Measurements from ENCODE around the gene PNKD. TPM values are rescaled to one million over a fixed set of nuclear protein-coding genes. Genes with fewer than 3 reads are reported as not detected.

PNKD gene
- total and polyA plus RNA-seq, 10 of the 15 experiments (the other 5 are each of a cell fraction or from before 2014, with no cell fraction given) = 27.2 to 106 (median 61.3) TPM

- POLR2A ChIA-PET = no interaction called here
- Histone ChIP-seq H3K4me1 (ENCODE audit: control insufficient read depth, insufficient read depth, low read length) (peaks cover 34% of the 10 kb centered on the region), H3K79me2 (ENCODE audit: control insufficient read depth, insufficient read depth, low read length) (no peaks in the 10 kb centered on the region), H3K4me2 (ENCODE audit: control insufficient read depth, insufficient read depth) (no peak overlapping the region), H3K27ac (ENCODE audit: control insufficient read depth, insufficient read depth) (no peak overlapping the region), H3K27me3 (replicated peaks in 1 of 2; ENCODE audit: control insufficient read depth in 2 of 2, insufficient read depth in 2 of 2, low read length in 1 of 2) (no peaks in the 10 kb centered on the region), H4K20me1 (ENCODE audit: control insufficient read depth, insufficient read depth) (no peaks in the 10 kb centered on the region), H3K36me3 (ENCODE audit: control insufficient read depth in 2 of 2, insufficient read depth in 2 of 2, low read length in 1 of 2) (peaks cover 6 to 14% of the 10 kb centered on the region in 2 experiments), H3K9ac (ENCODE audit: control insufficient read depth, insufficient read depth, low read length) (no peak overlapping the region), H3K4me3 (no peak overlapping the region), H2AFZ (ENCODE audit: control insufficient read depth, low read depth, low read length) (no peak overlapping the region), H3K9me3 (replicated peaks; ENCODE audit: control insufficient read depth, insufficient read depth, low read length) (no peaks in the 10 kb centered on the region)
- TF ChIP-seq MEF2A (IDR thresholded peaks at IDR 0.05; ENCODE audit: insufficient read depth, low read depth, low read length) (no peak), FOXM1 (IDR thresholded peaks at IDR 0.05; ENCODE audit: low read depth, low read length) (no peak), ASH2L (IDR thresholded peaks at IDR 0.05; ENCODE audit: borderline replicate concordance, low read depth) (no peak), SUZ12 (IDR thresholded peaks at IDR 0.05; ENCODE audit: unreplicated experiment) (no peak), MYB (IDR thresholded peaks at IDR 0.05; ENCODE audit: borderline replicate concordance, low read depth, low read length) (no peak), MYC (IDR thresholded peaks at IDR 0.05; ENCODE audit: insufficient read depth, insufficient read length, insufficient replicate concordance, low read length, severe bottlenecking) (no peak), BACH1 (IDR thresholded peaks at IDR 0.05; ENCODE audit: borderline replicate concordance) (no peak), HDAC2 (IDR thresholded peaks at IDR 0.05) (no peak), EED (IDR thresholded peaks at IDR 0.05; ENCODE audit: low read depth) (no peak), ATF7 (IDR thresholded peaks at IDR 0.05; ENCODE audit: low read depth) (no peak), JUND (IDR thresholded peaks at IDR 0.05; ENCODE audit: low read depth, low read length) (no peak), KAT2A (conservative IDR thresholded peaks at IDR 0.05; ENCODE audit: control insufficient read depth, low read depth, low read length) (no peak), RUNX3 (IDR thresholded peaks at IDR 0.05; ENCODE audit: low read length) (no peak), ZNF24 (IDR thresholded peaks at IDR 0.05) (no peak), FOS (IDR thresholded peaks at IDR 0.05; ENCODE audit: borderline replicate concordance, extremely low read depth, insufficient read length) (no peak), E4F1 (IDR thresholded peaks at IDR 0.05; ENCODE audit: borderline replicate concordance, partially characterized antibody) (no peak)
- TF ChIP-seq, protein P1, sequence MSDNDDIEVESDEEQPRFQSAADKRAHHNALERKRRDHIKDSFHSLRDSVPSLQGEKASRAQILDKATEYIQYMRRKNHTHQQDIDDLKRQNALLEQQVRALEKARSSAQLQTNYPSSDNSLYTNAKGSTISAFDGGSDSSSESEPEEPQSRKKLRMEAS (IDR thresholded peaks at IDR 0.05; ENCODE audit: low read depth, low read length) = no peak
- SMC1A ChIA-PET (ENCODE audit: uncharacterized antibody, unreplicated experiment) = no interaction called here
- 71% methylated on average over 5 of the region's 5 CpGs for WGBS (ENCODE audit: insufficient coverage, insufficient replicate concordance, low lambda C conversion rate, missing lambda C conversion rate)
- DNase-seq (ENCODE audit: low read depth, low spot score) (no peak), FAIRE-seq (no peak), ATAC-seq (no peak)
- CTCF ChIA-PET = interaction anchor here (1.0 to 4.7 kb wide), 4 partner anchors 11 to 75 kb away, joined by 3 to 22 read pairs (median 4); partner anchors contain the start of genes AAMP and PNKD
- in situ Hi-C loops (cut with MboI) = no loop called here
- RAD21 ChIA-PET (ENCODE audit: unreplicated experiment) = no interaction called here
- no TSS peak for BruUV-seq (replicated peaks)
- intact Hi-C loops (cut with micrococcal nuclease; ENCODE audit: unreplicated experiment) = no loop called here
Measured at GRCh38 chr2:218260166-218260565, 10.2 kb upstream of the PNKD start.
